Measurements from ENCODE around the gene ZBTB20.

DNA sequence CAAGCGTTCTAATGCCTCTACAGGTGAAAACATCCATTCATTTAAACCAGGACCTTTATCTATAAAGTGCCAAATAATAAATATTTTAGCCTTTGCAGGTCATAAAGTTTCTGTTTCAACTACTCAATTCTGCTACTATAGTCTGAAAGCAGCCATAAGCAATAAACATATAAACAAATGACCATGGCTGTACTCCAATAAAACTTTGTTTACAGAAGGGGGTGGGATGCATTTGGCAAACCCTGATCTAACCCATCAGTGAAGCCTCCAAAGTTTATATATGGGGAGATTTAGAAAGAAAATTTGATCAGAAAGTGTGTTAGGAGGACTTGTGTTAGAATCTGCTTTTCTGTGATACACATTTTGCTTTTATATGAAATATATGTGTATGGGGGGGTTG is 161.3 kb downstream of the ZBTB20 start:
- TF ChIP-seq, protein P1, sequence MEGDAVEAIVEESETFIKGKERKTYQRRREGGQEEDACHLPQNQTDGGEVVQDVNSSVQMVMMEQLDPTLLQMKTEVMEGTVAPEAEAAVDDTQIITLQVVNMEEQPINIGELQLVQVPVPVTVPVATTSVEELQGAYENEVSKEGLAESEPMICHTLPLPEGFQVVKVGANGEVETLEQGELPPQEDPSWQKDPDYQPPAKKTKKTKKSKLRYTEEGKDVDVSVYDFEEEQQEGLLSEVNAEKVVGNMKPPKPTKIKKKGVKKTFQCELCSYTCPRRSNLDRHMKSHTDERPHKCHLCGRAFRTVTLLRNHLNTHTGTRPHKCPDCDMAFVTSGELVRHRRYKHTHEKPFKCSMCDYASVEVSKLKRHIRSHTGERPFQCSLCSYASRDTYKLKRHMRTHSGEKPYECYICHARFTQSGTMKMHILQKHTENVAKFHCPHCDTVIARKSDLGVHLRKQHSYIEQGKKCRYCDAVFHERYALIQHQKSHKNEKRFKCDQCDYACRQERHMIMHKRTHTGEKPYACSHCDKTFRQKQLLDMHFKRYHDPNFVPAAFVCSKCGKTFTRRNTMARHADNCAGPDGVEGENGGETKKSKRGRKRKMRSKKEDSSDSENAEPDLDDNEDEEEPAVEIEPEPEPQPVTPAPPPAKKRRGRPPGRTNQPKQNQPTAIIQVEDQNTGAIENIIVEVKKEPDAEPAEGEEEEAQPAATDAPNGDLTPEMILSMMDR (IDR thresholded peaks at IDR 0.05), result no peak
- TF ChIP-seq POLR2A (IDR thresholded peaks at IDR 0.05), result no peak

All from thyroid gland (tissue), 4 donors.